ENCODE results near the gene TNS3. TPM values are rescaled to one million over a fixed set of nuclear protein-coding genes. Genes with fewer than 3 reads are reported as not detected.
A peak's percentile ranks its signal among the peaks of the same experiment; 100 is the strongest.

Gene TNS3
- total RNA-seq, 1 experiment from 2014 or later, result 143 TPM

DNA sequence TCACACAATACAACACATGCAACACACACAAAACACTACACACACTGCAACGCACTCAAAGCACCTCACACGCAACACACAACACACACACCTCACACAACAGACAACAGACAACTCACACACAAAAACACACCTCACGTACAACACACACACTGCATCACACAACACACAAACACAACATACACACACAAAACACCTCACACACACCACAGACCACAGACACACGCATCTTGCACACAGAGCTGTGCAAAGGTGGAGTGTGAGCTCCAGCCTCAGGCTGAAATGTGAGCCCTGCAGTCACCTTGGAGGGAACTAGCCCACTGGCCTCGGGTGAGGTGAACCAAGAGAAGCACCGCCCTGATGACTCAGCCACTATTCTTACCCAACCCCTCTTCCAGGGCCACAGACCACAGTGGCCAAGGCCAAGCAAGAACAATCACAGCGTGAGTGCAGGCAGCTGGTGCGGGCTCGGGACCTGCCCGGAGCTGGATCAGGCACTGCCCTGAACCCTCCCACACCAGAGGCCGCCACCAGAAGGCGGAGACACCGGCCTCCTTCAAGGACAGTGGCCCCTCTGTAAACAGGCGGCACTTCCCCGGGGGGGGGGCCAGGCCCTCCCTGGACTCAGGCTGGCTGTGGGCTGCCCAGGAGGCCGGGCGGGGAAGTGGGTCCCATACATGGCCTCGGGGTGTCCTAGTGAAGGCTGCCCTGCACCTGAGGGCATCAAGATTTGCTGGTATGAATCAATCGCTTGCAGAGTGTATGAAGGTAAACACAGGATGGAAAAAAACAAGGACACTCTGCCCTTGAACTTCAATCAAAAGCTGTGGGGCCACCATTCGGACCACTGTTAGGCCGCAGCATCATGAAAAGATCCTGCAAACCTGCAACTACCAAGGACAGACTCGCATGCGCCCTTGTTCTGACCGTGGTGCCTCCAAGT is 106.7 kb downstream of the TNS3 start:
- peaks cover 58% of the 10 kb centered on the region for H3K4me1 ChIP-seq (replicated peaks; ENCODE audit: insufficient read depth)
- TSS peak; percentile 74 for BruUV-seq (replicated peaks)
- peaks cover 89% of the 10 kb centered on the region for H3K79me2 ChIP-seq (ENCODE audit: low read depth)
- no peak overlapping the region for H2AFZ ChIP-seq
- peaks cover 44% of the 10 kb centered on the region for H4K20me1 ChIP-seq (ENCODE audit: insufficient read depth)
- CTCF ChIA-PET, result interaction anchor here (1.0 to 1.1 kb wide), 4 partner anchors 30 to 209 kb away, joined by 3 to 4 read pairs (median 4); no protein-coding TSS in a partner anchor
- H3K36me3 ChIP-seq (ENCODE audit: low read depth), result peaks cover 50% of the 10 kb centered on the region
- no peaks in the 10 kb centered on the region for H3K9me2 ChIP-seq (ENCODE audit: insufficient read depth)
- POLR2A ChIA-PET (ENCODE audit: unreplicated experiment), result interaction anchor here (0.5 to 0.7 kb wide), 5 partner anchors 19 to 344 kb away, joined by 3 to 6 read pairs (median 4); no protein-coding TSS in a partner anchor
- H3K27ac ChIP-seq, result peak overlapping the region; percentile 87
- H3K4me2 ChIP-seq, result peak overlapping the region; percentile 72
- H3K4me3 ChIP-seq, result peak overlapping the region; percentile 16; the same call in 1 of the 2 replicates
- no peaks in the 10 kb centered on the region for H3K27me3 ChIP-seq (ENCODE audit: insufficient read depth, low read depth)
- no peaks in the 10 kb centered on the region for H3K9me3 ChIP-seq (ENCODE audit: insufficient read depth, low read depth)
- peak; percentile 99 to 100 for DNase-seq
- H3F3A ChIP-seq (ENCODE audit: insufficient read depth, low read depth), result peaks cover 81% of the 10 kb centered on the region
- no peak for TF ChIP-seq EZH2 (IDR thresholded peaks at IDR 0.05; ENCODE audit: low read depth)
- no peak; the same call in 1 of the 2 replicates for TF ChIP-seq CTCF (conservative IDR thresholded peaks at IDR 0.05)
- intact Hi-C loops (cut with micrococcal nuclease; ENCODE audit: unreplicated experiment), result loop anchor here (1.0 to 10.0 kb wide), 10 partner anchors 22 to 610 kb away; partner anchors contain the start of gene UPP1

DNA sequence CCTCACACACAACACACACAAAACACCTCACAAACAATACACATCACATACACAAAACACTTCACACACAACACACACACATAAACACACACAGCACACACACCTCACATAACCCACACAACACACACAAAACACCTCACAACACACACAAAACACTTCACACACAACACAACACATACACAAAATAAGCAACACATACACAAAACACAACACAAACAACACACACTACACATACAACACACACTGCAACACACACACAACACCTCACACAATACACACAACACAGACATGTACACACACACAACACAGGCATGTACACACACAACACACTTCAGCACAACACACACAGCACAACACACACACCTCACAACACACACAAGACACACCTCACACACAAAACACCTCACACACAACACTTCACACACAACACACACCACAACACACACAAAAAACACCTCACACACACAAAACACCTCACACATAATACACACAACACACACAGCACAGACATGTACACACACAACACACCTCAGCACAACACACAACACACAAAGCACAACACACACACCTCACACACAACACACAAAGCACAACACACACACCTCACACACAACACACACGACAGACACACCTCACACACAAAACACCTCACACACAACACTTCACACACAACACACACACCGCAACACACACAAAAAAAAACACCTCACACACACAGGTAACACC is 107.5 kb downstream of the TNS3 start:
- TF ChIP-seq EZH2 (IDR thresholded peaks at IDR 0.05; ENCODE audit: low read depth) (no peak), CTCF (conservative IDR thresholded peaks at IDR 0.05) (no peak)
- peaks cover 76% of the 10 kb centered on the region for H3F3A ChIP-seq (ENCODE audit: insufficient read depth, low read depth)
- H3K4me1 ChIP-seq (replicated peaks; ENCODE audit: insufficient read depth), result peaks cover 51% of the 10 kb centered on the region
- DNase-seq, result no peak
- H3K36me3 ChIP-seq (ENCODE audit: low read depth), result peaks cover 50% of the 10 kb centered on the region
- peak overlapping the region; percentile 72 for H3K4me2 ChIP-seq
- H3K27me3 ChIP-seq (ENCODE audit: insufficient read depth, low read depth), result no peaks in the 10 kb centered on the region
- intact Hi-C loops (cut with micrococcal nuclease; ENCODE audit: unreplicated experiment), result loop anchor here (2.0 to 10.0 kb wide), 2 partner anchors 60 to 610 kb away; partner anchors contain the start of gene UPP1
- POLR2A ChIA-PET (ENCODE audit: unreplicated experiment), result interaction anchor here (0.5 to 0.6 kb wide), 2 partner anchors 31 to 90 kb away, joined by 4 to 6 read pairs; no protein-coding TSS in a partner anchor
- no peak overlapping the region for H2AFZ ChIP-seq
- peaks cover 89% of the 10 kb centered on the region for H3K79me2 ChIP-seq (ENCODE audit: low read depth)
- no TSS peak for BruUV-seq (replicated peaks)
- no peaks in the 10 kb centered on the region for H3K9me2 ChIP-seq (ENCODE audit: insufficient read depth)
- CTCF ChIA-PET, result interaction anchor here (1.0 kb wide), 3 partner anchors 30 to 208 kb away, joined by 3 to 4 read pairs (median 4); no protein-coding TSS in a partner anchor
- H3K27ac ChIP-seq, result peak overlapping the region; percentile 87
- no peaks in the 10 kb centered on the region for H3K9me3 ChIP-seq (ENCODE audit: insufficient read depth, low read depth)
- peaks cover 45% of the 10 kb centered on the region for H4K20me1 ChIP-seq (ENCODE audit: insufficient read depth)
- peak overlapping the region; percentile 9; the same call in 1 of the 2 replicates for H3K4me3 ChIP-seq
